GM19351 (cell line): ENCODE measurements around the gene COL1A2.

ENCODE experiments used
- ATAC-seq: cut with Tn5 transposase; IDR thresholded peaks from one replicate; pipeline ENCODE4 v1.9.1; 2021; ENCODE audit warnings: mild to moderate bottlenecking, moderate library complexity; ENCODE audit not compliant: unreplicated experiment

COL1A2 gene

DNA sequence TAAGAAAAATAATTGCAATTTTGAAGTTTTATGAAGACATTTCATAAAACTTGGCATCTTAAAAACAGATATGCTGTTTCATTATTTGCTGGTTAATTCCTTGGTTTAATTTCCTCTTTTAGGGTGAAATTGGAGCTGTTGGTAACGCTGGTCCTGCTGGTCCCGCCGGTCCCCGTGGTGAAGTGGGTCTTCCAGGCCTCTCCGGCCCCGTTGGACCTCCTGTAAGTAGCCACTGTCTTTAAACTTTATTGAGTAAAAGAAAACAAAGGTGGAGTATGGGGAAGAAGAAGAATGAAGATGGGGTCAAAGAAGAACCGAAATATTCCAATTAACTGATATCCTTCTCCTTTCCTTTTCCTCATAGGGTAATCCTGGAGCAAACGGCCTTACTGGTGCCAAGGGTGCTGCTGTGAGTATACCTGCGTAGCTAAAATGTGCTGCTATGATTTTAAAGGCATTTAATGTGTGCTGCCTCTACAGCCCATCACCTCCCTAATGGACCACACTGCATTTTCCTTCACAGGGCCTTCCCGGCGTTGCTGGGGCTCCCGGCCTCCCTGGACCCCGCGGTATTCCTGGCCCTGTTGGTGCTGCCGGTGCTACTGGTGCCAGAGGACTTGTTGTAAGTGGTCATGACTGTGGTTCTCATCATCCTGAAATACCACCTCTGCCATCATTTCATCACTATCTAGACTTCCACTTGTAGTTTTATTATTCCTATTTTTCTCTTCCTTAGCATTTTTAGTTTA is 14.7 kb downstream of the COL1A2 start:
- no peak for ATAC-seq

DNA sequence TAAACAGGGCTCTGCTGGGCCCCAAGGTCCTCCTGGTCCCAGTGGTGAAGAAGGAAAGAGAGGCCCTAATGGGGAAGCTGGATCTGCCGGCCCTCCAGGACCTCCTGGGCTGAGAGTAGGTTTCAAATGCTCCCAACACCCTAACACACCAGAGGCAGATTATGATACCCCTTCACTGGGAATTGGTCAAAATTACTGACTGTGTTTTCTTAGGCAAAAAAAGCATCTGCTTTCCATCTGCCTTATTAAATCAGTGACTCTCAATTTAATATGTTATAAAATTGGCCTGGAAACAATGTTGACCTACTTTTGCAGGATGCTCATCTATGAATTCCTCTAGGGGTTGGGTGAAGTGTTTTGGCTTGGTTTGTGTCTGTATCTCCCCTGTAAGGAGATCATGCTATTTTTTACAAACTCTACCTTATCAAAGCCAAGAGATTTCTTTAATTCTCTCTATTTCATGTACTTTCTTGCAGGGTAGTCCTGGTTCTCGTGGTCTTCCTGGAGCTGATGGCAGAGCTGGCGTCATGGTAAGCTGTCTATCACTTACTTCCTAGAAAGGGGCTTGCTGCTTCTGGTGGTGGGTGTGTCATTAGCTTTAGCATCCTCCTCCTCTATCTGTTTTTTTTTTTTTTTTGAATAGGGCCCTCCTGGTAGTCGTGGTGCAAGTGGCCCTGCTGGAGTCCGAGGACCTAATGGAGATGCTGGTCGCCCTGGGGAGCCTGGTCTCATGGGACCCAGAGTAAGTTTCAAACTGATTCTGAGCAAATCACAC is 15.9 kb downstream of the COL1A2 start:
- ATAC-seq = no peak

DNA sequence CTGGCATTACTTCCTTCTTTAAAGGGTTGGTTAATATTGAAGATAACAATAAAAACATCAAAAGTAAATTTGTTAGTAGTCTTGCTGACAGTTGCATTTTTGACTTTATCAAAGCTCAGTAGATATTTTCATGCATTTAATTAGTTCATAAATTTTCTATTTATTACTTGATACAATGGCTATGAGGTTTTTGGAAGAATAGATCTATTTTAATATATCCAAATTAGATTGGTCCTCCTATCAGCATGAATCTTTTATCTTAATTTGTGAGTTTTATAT is 16.4 kb downstream of the COL1A2 start:
- ATAC-seq = no peak

DNA sequence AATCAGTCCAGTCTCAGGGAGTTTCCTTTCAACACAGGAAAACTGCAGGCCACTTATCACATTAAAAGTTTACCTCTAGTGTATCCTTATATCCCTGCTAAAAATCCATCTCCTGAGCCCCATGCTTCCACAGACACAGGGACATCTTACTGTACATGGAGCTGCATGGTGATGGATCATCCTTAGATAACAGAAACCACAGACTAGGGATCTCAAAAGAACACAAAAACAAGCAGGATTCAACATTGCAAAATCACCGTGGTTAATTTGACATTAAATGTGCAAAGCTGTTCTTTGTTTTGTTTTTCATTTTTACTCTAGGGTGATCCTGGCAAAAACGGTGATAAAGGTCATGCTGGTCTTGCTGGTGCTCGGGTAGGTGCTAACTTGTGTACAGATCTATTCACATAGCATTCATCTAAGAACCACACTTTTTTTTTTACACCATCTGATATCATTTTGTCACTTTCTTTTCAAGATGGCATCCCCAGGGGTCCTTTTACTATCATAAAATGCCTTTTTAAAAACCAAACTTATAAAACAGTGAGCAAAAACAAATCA is 18.1 kb downstream of the COL1A2 start:
- ATAC-seq = no peak

DNA sequence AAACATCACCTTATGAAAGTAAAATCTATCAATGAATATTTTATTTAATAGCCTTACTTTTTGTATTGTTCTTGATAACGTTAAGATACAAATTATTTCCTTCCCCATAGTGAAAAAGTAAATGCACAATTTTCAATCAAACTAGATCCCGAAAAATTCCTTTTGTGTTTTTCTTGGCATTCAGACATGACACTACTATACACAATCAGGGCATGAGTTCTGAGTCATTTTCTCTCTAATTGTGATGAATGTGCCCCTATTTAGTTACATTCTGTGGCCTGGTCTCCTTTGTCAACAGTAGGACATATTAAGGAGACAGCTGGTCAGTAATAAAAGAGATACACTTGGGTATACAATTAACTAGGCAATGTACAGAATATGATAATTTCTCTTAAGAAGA is 19.8 kb downstream of the COL1A2 start:
- ATAC-seq = no peak

DNA sequence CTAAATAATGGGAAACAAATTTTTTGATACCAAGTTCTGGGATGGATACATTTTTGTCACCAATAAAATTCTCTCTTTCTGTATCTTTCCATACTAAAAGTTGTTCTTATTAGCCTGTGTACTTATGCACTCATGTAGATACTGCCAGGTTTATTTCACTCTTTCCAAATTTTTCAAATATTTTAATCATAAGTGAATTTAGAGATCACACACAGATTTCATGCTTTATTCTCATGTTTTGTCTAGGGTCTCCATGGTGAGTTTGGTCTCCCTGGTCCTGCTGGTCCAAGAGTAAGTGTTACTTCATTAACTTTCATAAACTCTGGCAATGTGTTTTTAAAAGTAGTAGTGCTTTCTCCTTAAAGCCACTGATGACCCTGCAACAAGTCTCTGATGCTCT is 20.3 kb downstream of the COL1A2 start:
- ATAC-seq = no peak

DNA sequence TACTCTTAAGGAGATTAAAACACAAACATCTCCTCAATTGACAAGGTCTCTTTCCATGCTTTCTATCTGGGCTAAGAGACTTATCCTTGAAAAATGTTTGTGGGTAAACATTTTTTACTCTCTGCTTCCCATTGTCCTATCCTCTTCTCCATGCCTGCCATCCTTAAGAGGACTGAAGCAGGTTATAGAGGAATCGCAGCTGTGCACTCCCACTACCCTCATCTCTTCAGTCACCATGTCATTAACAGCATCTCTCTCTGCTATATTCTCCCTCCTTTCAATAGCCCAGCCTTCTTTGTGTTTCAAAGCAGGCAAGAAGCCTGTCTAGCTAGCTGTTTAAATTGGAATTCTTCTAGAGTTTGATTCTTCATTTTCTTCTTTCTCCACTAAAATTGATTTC is 22.6 kb downstream of the COL1A2 start:
- ATAC-seq = no peak

DNA sequence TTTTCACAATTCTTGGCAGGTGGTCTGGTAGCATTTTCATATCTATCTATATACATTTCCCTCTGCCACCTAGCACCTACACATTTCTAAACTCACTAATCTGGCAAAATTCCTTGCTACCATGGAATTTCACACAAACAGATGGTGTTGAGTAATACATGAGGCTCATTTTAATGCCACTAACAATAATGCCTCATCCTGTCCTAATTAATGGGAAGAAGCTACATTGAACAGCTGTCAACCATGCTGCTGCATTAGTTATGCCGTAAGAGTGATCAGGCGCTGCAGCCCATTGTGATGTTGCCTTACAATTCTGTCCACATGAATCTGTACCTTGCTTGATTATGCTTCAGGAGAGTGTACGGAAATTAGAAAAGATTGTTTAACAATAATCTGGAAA is 23.2 kb downstream of the COL1A2 start:
- ATAC-seq = no peak

DNA sequence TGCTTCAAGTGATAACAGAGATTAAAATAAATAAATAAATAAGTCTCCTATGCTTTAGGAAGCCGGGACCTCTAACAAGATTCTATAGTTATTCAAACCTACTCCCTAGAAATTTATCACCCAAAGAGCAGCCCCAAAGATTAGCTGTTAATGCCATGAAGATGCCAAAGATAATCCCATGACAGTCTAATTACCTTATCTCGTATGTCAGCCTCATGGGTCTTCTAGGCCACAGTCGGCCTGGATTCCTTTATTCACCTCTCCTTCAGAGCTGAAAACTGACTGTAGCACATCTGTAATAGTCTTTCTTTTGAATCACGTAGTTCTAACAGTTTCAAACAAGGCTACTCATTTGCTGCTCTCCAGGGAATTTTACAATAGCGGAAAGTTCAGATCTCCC is 24.2 kb downstream of the COL1A2 start:
- no peak for ATAC-seq

DNA sequence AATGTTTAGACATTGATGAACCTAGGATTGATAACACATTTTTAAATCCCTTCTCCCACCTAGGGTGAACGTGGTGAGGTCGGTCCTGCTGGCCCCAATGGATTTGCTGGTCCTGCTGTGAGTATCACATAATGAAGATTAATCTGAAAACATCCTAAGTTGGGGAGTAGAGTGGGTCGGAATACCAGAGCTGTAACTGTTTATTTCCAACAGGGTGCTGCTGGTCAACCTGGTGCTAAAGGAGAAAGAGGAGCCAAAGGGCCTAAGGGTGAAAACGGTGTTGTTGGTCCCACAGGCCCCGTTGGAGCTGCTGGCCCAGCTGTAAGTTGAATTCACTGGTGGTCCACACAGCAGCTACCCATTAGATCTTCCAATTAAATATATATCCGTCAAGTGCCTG is 25.6 kb downstream of the COL1A2 start:
- ATAC-seq = no peak

DNA sequence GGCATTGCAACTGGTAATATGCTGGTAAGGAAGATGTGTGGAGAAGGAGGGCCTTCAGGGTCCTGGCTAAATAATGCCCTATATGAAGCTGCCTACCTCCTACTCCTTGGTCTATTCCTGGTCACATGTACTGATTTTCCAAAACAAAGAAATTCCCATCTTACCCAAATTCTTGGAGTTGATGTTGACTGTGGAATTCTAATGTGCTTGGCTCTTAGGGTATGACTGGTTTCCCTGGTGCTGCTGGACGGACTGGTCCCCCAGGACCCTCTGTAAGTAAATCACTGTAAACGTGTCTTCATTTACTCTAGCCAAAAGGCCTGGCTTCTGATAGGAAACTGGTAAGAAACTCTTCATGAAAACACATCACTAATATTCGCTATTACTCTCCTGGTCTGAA is 27.0 kb downstream of the COL1A2 start:
- ATAC-seq = no peak

DNA sequence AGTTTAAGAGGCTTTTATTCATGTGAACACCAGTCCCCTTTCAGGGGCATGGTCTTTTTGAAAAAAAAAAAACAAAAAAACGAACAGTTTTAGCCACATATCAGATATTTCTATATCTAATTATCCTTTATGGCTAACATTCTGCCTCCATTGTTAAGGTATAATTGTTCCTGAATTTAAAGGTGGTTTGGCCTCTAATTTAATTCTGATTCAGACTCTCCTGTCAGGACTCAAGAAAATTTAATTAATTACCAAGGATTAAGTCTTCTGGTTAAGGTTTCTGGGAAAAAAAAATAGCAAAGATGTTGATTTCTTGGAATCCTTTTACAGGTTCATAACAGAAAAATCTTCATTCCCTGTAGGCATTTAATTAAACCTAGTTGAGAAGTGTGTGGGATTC is 27.4 kb downstream of the COL1A2 start:
- ATAC-seq = no peak

DNA sequence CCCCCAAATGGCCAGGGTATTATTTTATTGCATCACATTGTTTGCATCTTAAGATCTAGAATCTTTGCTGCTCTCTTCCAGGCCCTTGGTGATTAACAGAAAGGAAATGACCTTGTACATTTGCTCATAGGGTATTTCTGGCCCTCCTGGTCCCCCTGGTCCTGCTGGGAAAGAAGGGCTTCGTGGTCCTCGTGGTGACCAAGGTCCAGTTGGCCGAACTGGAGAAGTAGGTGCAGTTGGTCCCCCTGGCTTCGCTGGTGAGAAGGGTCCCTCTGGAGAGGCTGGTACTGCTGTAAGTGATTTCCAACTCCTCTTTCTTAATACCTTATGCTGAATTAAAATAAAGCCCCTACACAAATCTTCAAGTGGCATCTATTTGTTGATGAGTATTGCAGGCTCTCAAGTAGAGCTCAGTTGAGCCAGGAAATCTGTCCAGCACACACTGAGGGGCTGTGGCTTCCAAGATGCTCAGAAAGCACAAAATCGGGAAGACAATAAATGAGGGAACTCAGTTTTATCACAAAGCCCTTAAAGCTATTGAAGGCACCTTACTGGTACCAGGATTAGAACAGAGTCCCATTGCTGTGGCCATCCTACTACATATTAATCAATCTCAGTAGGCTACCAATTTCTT is 28.2 kb downstream of the COL1A2 start:
- no peak for ATAC-seq

DNA sequence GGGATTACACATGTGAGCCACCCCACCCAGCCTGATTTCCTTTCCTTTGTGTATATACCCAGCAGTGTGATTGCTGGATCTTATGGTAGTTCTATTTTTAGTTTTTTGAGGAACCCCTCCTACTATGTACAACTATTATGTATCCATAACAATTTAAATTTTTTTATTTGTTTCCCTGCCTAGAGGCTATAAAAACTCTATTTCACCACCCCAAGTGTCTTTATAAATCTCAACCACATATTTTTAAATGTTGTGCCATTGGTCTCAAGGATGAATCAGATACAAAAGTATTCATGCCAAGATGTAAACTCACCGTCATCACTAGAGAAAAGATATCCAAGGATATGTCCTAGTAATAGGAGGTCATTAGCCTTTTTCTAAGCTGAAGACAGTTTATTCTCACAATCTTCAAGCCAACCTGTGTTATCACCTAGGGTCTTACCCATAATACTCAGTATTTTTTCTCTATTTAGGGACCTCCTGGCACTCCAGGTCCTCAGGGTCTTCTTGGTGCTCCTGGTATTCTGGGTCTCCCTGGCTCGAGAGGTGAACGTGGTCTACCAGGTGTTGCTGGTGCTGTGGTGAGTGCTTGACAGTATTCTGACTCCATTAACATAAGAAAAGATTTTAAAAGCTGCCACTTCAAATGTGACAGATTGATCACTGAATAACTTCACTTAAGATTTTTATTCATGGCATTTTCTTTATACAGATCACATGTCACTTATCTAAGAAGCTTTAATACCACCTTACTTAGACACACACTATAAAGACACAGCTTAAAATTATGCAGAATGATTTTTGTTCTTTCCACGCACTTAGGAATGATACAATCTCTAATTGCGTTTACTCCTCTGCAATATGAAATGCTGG is 29.4 kb downstream of the COL1A2 start:
- no peak for ATAC-seq

DNA sequence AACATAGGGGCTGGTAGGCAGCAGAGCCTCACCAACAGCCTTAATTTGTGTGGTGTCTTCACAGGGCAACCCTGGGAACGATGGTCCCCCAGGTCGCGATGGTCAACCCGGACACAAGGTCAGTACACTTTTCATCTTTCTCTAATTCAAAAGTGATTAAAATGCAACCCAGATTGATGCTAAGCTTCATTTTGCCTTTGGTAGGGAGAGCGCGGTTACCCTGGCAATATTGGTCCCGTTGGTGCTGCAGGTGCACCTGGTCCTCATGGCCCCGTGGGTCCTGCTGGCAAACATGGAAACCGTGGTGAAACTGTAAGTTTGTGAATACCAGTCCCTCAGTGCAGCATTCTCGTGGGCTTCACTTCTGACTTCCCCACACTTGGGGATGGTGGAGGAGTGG is 30.9 kb downstream of the COL1A2 start:
- ATAC-seq = no peak

DNA sequence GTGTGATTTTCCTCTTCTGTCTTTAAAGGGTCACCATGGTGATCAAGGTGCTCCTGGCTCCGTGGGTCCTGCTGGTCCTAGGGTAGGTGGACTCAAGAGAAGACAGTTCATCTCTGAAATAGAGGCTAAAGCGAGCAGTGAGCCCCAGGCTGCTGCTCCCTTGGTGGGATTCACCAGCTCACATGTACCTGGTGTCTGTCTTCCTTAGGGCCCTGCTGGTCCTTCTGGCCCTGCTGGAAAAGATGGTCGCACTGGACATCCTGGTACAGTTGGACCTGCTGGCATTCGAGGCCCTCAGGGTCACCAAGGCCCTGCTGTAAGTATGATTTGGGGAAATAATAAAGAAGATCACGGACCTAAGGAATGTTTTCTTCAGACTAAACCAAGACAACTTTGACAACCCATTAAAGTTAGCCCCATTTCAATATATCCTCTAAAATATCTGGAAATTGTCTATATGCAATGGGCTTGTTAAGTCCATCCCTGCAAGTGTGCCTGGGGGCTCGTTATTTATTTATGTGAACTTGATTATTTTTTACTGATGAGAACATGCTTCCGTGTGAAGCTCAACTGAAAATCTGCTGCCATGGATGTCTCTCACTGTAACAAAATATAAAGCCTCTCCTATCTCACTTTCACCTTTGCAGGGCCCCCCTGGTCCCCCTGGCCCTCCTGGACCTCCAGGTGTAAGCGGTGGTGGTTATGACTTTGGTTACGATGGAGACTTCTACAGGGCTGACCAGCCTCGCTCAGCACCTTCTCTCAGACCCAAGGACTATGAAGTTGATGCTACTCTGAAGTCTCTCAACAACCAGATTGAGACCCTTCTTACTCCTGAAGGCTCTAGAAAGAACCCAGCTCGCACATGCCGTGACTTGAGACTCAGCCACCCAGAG is 32.5 kb downstream of the COL1A2 start:
- ATAC-seq = no peak

DNA sequence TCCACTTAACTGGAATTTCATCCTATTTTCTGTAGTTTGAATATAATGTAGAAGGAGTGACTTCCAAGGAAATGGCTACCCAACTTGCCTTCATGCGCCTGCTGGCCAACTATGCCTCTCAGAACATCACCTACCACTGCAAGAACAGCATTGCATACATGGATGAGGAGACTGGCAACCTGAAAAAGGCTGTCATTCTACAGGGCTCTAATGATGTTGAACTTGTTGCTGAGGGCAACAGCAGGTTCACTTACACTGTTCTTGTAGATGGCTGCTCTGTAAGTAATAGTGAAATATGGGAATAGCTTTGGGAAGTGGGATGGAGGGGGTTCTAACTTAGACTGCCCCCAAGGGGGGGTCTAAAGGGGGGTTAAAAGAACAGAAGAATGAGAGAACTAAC is 34.5 kb downstream of the COL1A2 start:
- no peak for ATAC-seq

DNA sequence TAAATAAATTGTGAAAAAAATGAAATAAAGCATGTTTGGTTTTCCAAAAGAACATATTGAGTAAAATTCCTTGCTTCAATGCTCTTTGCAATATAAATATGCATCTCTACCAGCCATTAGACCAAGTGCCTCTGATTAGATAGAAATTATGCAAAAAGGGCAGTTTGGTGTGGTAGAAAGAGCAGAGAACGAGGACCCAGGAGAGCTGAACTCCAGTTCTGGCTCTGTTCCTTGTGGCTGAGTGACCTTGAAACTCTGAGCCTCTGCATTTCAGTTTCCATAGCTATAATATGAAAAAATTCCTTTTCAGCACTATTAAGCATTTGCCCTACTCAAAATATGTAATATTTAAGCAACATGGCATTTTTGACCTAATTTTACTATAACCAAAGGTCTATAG is 36.5 kb downstream of the COL1A2 start:
- ATAC-seq = no peak

DNA sequence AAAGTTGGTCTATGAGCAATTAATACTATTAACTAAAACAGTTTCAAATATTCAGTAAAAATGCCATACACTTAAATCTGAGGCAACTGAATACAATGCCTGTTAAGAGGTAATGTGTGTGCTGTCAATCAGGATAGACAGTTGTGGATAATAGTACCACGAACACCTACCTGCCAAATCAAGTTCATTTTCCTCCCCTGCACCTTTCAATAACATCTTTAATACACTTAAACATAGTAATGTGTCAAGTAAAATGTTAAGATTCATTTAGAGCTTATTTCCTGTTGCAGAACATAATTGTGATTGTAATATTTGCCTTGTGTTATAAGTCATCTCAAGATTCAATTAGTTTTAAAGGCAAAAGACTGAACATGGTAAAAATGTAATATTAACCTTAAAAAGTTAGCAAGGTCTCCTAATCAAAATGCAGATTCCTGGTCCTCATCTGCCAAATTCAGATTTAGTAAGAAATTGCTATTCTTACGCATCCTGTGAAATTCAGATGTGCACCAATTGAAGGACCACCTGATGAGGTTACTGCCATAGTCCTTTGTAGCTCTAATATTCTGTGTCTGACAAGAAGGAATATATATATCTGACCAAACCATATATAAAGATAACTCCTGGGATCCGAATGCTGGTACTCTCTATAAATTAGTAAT is 37.1 kb downstream of the COL1A2 start:
- ATAC-seq = no peak

DNA sequence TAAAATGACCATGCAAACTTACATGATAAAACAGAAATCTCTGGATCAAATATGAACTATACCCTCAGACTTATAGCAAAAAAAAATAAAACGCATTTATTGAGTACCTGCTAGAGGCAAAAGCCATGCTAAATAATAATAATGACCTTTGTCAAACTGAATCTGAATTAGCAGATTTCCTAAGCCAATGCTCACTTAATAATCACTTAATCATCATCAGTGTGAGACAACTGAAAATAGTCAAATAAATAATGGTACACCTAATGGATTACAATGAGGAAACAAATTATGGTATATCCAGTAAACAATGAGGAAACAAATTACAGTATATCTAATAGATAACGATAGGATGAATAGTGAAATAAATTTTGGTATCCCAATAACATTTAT is 37.6 kb downstream of the COL1A2 start:
- no peak for ATAC-seq
